Measurements from ENCODE around the gene SAE1.
"Not testable (repeated sequence)": the region's sequence is repeated elsewhere in the genome, so short reads cannot be mapped to it uniquely, and the experiment has no call there.

DNA sequence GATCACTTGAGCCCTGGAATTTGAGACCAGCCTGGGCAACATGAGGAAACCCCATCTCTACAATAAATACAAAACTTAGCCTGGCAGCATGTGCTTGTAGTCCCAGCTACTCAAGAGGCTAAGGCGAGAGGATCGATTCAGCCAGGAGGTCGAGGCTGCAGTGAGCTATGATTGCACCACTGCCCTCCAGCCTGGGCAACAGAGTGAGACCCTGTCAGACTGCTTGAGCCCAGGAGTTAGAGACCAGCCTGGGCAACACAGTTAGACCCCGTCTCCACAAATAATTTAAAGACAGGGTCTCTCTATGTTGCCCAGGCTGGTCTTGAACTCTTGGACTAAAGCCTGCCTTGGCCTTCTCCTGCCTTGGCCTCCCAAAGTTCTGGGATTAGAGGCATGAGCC lies 29.5 kb upstream of the SAE1 start:
- TF ChIP-seq ZNF384 (IDR thresholded peaks at IDR 0.05); TARDBP (IDR thresholded peaks at IDR 0.05); ELF4 (IDR thresholded peaks at IDR 0.05); ARNT (IDR thresholded peaks at IDR 0.05); SP1 (IDR thresholded peaks at IDR 0.05); FOXM1 (IDR thresholded peaks at IDR 0.05; ENCODE audit: borderline replicate concordance); FOXA1 (IDR thresholded peaks at IDR 0.05); BHLHE40 (IDR thresholded peaks at IDR 0.05; ENCODE audit: borderline replicate concordance); FOXK2 (IDR thresholded peaks at IDR 0.05); HDGF (IDR thresholded peaks at IDR 0.05; ENCODE audit: borderline replicate concordance); NFRKB (IDR thresholded peaks at IDR 0.05); L3MBTL2 (conservative IDR thresholded peaks at IDR 0.05): not testable (repeated sequence)
